Measurements from ENCODE around the gene BACH2. TPM values are rescaled to one million over a fixed set of nuclear protein-coding genes. Genes with fewer than 3 reads are reported as not detected.

The BACH2 gene
- total and polyA plus RNA-seq, 9 donors = 3.4 to 5.8 (median 4.6) TPM

GRCh38 chr6:90162648-90163387 is 133.8 kb downstream of the BACH2 start:
- Histone ChIP-seq H3K4me3 (ENCODE audit: low read length) (no peak overlapping the region), H3K27me3 (ENCODE audit: control insufficient read depth, insufficient read depth, low read length) (no peaks in the 10 kb centered on the region), H3K27ac (ENCODE audit: low read length) (no peak overlapping the region), H3K4me1 (ENCODE audit: control insufficient read depth, insufficient read depth, low read length) (no peaks in the 10 kb centered on the region), H3K9me3 (replicated peaks; ENCODE audit: control insufficient read depth, low read depth, low read length) (no peaks in the 10 kb centered on the region), H3K36me3 (ENCODE audit: control insufficient read depth, insufficient read depth, low read length) (no peaks in the 10 kb centered on the region)
- WGBS (ENCODE audit: insufficient coverage) = no CpG with 5 or more reads among the region's 8 CpGs
- no peak for DNase-seq

GRCh38 chr6:90160013-90160412 is 136.6 kb downstream of the BACH2 start:
- Histone ChIP-seq H3K4me3 (ENCODE audit: low read length) (no peak overlapping the region), H3K4me1 (ENCODE audit: control insufficient read depth, insufficient read depth, low read length) (no peaks in the 10 kb centered on the region), H3K36me3 (ENCODE audit: control insufficient read depth, insufficient read depth, low read length) (no peaks in the 10 kb centered on the region), H3K27ac (ENCODE audit: low read length) (no peak overlapping the region), H3K9me3 (replicated peaks; ENCODE audit: control insufficient read depth, low read depth, low read length) (no peaks in the 10 kb centered on the region), H3K27me3 (ENCODE audit: control insufficient read depth, insufficient read depth, low read length) (no peaks in the 10 kb centered on the region)
- DNase-seq = peak; percentile 50
- WGBS (ENCODE audit: insufficient coverage) = no CpG with 5 or more reads among the region's 3 CpGs

- Histone ChIP-seq H3K4me3 (ENCODE audit: low read length) (no peak overlapping the region), H3K9me3 (replicated peaks; ENCODE audit: control insufficient read depth, low read depth, low read length) (no peaks in the 10 kb centered on the region), H3K4me1 (ENCODE audit: control insufficient read depth, insufficient read depth, low read length) (peaks cover 2% of the 10 kb centered on the region), H3K36me3 (ENCODE audit: control insufficient read depth, insufficient read depth, low read length) (no peaks in the 10 kb centered on the region), H3K27ac (ENCODE audit: low read length) (no peak overlapping the region), H3K27me3 (ENCODE audit: control insufficient read depth, insufficient read depth, low read length) (no peaks in the 10 kb centered on the region)
- WGBS (ENCODE audit: insufficient coverage) = no CpG with 5 or more reads among the region's 2 CpGs
- DNase-seq = no peak
Measured at GRCh38 chr6:90159452-90159851, 137.2 kb downstream of the BACH2 start.

- WGBS (ENCODE audit: insufficient coverage) = no CpG with 5 or more reads among the region's 5 CpGs
- H3K27ac ChIP-seq (ENCODE audit: low read length) = no peak overlapping the region
- H3K36me3 ChIP-seq (ENCODE audit: control insufficient read depth, insufficient read depth, low read length) = no peaks in the 10 kb centered on the region
- H3K9me3 ChIP-seq (replicated peaks; ENCODE audit: control insufficient read depth, low read depth, low read length) = no peaks in the 10 kb centered on the region
- DNase-seq = no peak
- no peak overlapping the region for H3K4me3 ChIP-seq (ENCODE audit: low read length)
- H3K27me3 ChIP-seq (ENCODE audit: control insufficient read depth, insufficient read depth, low read length) = no peaks in the 10 kb centered on the region
- H3K4me1 ChIP-seq (ENCODE audit: control insufficient read depth, insufficient read depth, low read length) = peaks cover 2% of the 10 kb centered on the region
Measured at GRCh38 chr6:90158936-90159335, 137.7 kb downstream of the BACH2 start.

GRCh38 chr6:90157441-90157840 is 139.2 kb downstream of the BACH2 start:
- no peak overlapping the region for H3K4me3 ChIP-seq (ENCODE audit: low read length)
- H3K27me3 ChIP-seq (ENCODE audit: control insufficient read depth, insufficient read depth, low read length) = no peaks in the 10 kb centered on the region
- H3K4me1 ChIP-seq (ENCODE audit: control insufficient read depth, insufficient read depth, low read length) = peaks cover 2% of the 10 kb centered on the region
- DNase-seq = no peak
- 90% methylated on average over 2 of the region's 7 CpGs for WGBS (ENCODE audit: insufficient coverage)
- H3K9me3 ChIP-seq (replicated peaks; ENCODE audit: control insufficient read depth, low read depth, low read length) = no peaks in the 10 kb centered on the region
- H3K36me3 ChIP-seq (ENCODE audit: control insufficient read depth, insufficient read depth, low read length) = no peaks in the 10 kb centered on the region
- H3K27ac ChIP-seq (ENCODE audit: low read length) = no peak overlapping the region

- Histone ChIP-seq H3K27me3 (ENCODE audit: control insufficient read depth, insufficient read depth, low read length) (no peaks in the 10 kb centered on the region), H3K4me1 (ENCODE audit: control insufficient read depth, insufficient read depth, low read length) (peaks cover 2% of the 10 kb centered on the region), H3K9me3 (replicated peaks; ENCODE audit: control insufficient read depth, low read depth, low read length) (no peaks in the 10 kb centered on the region), H3K27ac (ENCODE audit: low read length) (no peak overlapping the region), H3K36me3 (ENCODE audit: control insufficient read depth, insufficient read depth, low read length) (no peaks in the 10 kb centered on the region), H3K4me3 (ENCODE audit: low read length) (no peak overlapping the region)
- no CpG with 5 or more reads among the region's 5 CpGs for WGBS (ENCODE audit: insufficient coverage)
- no peak for DNase-seq
Measured at GRCh38 chr6:90156861-90157260, 139.8 kb downstream of the BACH2 start.

GRCh38 chr6:90154755-90155470 is 141.7 kb downstream of the BACH2 start:
- H3K4me1 ChIP-seq (ENCODE audit: control insufficient read depth, insufficient read depth, low read length) = peaks cover 2% of the 10 kb centered on the region
- H3K4me3 ChIP-seq (ENCODE audit: low read length) = no peak overlapping the region
- no peak overlapping the region for H3K27ac ChIP-seq (ENCODE audit: low read length)
- H3K27me3 ChIP-seq (ENCODE audit: control insufficient read depth, insufficient read depth, low read length) = no peaks in the 10 kb centered on the region
- WGBS (ENCODE audit: insufficient coverage) = 42% methylated on average over 2 of the region's 8 CpGs
- no peaks in the 10 kb centered on the region for H3K36me3 ChIP-seq (ENCODE audit: control insufficient read depth, insufficient read depth, low read length)
- H3K9me3 ChIP-seq (replicated peaks; ENCODE audit: control insufficient read depth, low read depth, low read length) = no peaks in the 10 kb centered on the region
- DNase-seq = peak; percentile 54

- Histone ChIP-seq H3K9me3 (replicated peaks; ENCODE audit: control insufficient read depth, low read depth, low read length) (no peaks in the 10 kb centered on the region), H3K4me3 (ENCODE audit: low read length) (no peak overlapping the region), H3K4me1 (ENCODE audit: control insufficient read depth, insufficient read depth, low read length) (peaks cover 2% of the 10 kb centered on the region), H3K27ac (ENCODE audit: low read length) (no peak overlapping the region), H3K36me3 (ENCODE audit: control insufficient read depth, insufficient read depth, low read length) (no peaks in the 10 kb centered on the region), H3K27me3 (ENCODE audit: control insufficient read depth, insufficient read depth, low read length) (no peaks in the 10 kb centered on the region)
- no CpG with 5 or more reads among the region's 4 CpGs for WGBS (ENCODE audit: insufficient coverage)
- no peak for DNase-seq
Measured at GRCh38 chr6:90151576-90152422, 144.8 kb downstream of the BACH2 start.

- 83% methylated on average over 1 of the region's 3 CpGs for WGBS (ENCODE audit: insufficient coverage)
- DNase-seq = no peak
- Histone ChIP-seq H3K27me3 (ENCODE audit: control insufficient read depth, insufficient read depth, low read length) (no peaks in the 10 kb centered on the region), H3K4me3 (ENCODE audit: low read length) (no peak overlapping the region), H3K36me3 (ENCODE audit: control insufficient read depth, insufficient read depth, low read length) (no peaks in the 10 kb centered on the region), H3K9me3 (replicated peaks; ENCODE audit: control insufficient read depth, low read depth, low read length) (no peaks in the 10 kb centered on the region), H3K4me1 (ENCODE audit: control insufficient read depth, insufficient read depth, low read length) (no peaks in the 10 kb centered on the region), H3K27ac (ENCODE audit: low read length) (no peak overlapping the region)
Measured at GRCh38 chr6:90149280-90149679, 147.4 kb downstream of the BACH2 start.

- WGBS (ENCODE audit: insufficient coverage) = 89% methylated on average over 3 of the region's 5 CpGs
- no peaks in the 10 kb centered on the region for H3K4me1 ChIP-seq (ENCODE audit: control insufficient read depth, insufficient read depth, low read length)
- H3K9me3 ChIP-seq (replicated peaks; ENCODE audit: control insufficient read depth, low read depth, low read length) = no peaks in the 10 kb centered on the region
- no peaks in the 10 kb centered on the region for H3K27me3 ChIP-seq (ENCODE audit: control insufficient read depth, insufficient read depth, low read length)
- H3K27ac ChIP-seq (ENCODE audit: low read length) = no peak overlapping the region
- no peaks in the 10 kb centered on the region for H3K36me3 ChIP-seq (ENCODE audit: control insufficient read depth, insufficient read depth, low read length)
- no peak overlapping the region for H3K4me3 ChIP-seq (ENCODE audit: low read length)
- DNase-seq = no peak
Measured at GRCh38 chr6:90148867-90149266, 147.8 kb downstream of the BACH2 start.

Measured in muscle of leg (tissue), 11 donors.